ENCODE results near the gene LMNA. TPM values are rescaled to one million over a fixed set of nuclear protein-coding genes. Genes with fewer than 3 reads are reported as not detected.
"Not testable (repeated sequence)": the region's sequence is repeated elsewhere in the genome, so short reads cannot be mapped to it uniquely, and the experiment has no call there.

LMNA gene
- total and polyA plus RNA-seq, 10 of the 15 experiments (the other 5 are each of a cell fraction or from before 2014, with no cell fraction given) = 0.42 to 334 (median 81.1) TPM

- H3K4me1 ChIP-seq (ENCODE audit: control insufficient read depth, insufficient read depth, low read length); H3K27me3 ChIP-seq (replicated peaks in 1 of 2; ENCODE audit: control insufficient read depth in 2 of 2, insufficient read depth in 2 of 2, low read length in 1 of 2); H4K20me1 ChIP-seq (ENCODE audit: control insufficient read depth, insufficient read depth); DNase-seq (ENCODE audit: low read depth, low spot score); SMC1A ChIA-PET (ENCODE audit: uncharacterized antibody, unreplicated experiment); in situ Hi-C loops (cut with MboI); FAIRE-seq; RAD21 ChIA-PET (ENCODE audit: unreplicated experiment); H3K9me3 ChIP-seq (replicated peaks; ENCODE audit: control insufficient read depth, insufficient read depth, low read length); H3K36me3 ChIP-seq (ENCODE audit: control insufficient read depth in 2 of 2, insufficient read depth in 2 of 2, low read length in 1 of 2); H3K27ac ChIP-seq (ENCODE audit: control insufficient read depth, insufficient read depth); H3K9ac ChIP-seq (ENCODE audit: control insufficient read depth, insufficient read depth, low read length); H3K4me2 ChIP-seq (ENCODE audit: control insufficient read depth, insufficient read depth); intact Hi-C loops (cut with micrococcal nuclease; ENCODE audit: unreplicated experiment); H3K4me3 ChIP-seq; BruUV-seq (replicated peaks); ATAC-seq; POLR2A ChIA-PET; CTCF ChIA-PET; H2AFZ ChIP-seq (ENCODE audit: control insufficient read depth, low read depth, low read length); H3K79me2 ChIP-seq (ENCODE audit: control insufficient read depth, insufficient read depth, low read length): not testable (repeated sequence)
- 58% methylated on average over 2 of the region's 2 CpGs for WGBS (ENCODE audit: insufficient coverage, insufficient replicate concordance, low lambda C conversion rate, missing lambda C conversion rate)
Observed at GRCh38 chr1:156186347-156187177, 72.1 kb downstream of the LMNA start.

Other genes starting within 250 kb of the LMNA start
Only the 7 nearest of the 20 such genes appear.
- gene SSR2, start 93.8 kb upstream of the LMNA start, total RNA-seq (2014; rRNA removed) = 304 and 309 TPM in 2 replicates
- 253 and 257 TPM in 2 replicates for gene SSR2, start 93.8 kb upstream of the LMNA start, total RNA-seq (2014; rRNA removed; fragmentation: Illumina TruSeq; extraction: Trizol)
- gene SSR2, start 93.8 kb upstream of the LMNA start, total RNA-seq (2021) = 207 and 208 TPM in 2 replicates
- gene SSR2, start 93.8 kb upstream of the LMNA start, polyA plus RNA-seq (2011; rRNA removed) = 434 and 553 TPM in 2 replicates
- 443 and 504 TPM in 2 replicates for gene SSR2, start 93.8 kb upstream of the LMNA start, polyA plus RNA-seq (2014; fragmentation: Illumina TruSeq; extraction: Trizol)
- gene SSR2, start 93.8 kb upstream of the LMNA start, polyA plus RNA-seq (2014; fragmentation: Nextera tagmentation; extraction: Ambion mirVana) = 100 to 1,000 TPM; 395 to 407 TPM
- 300 and 320 TPM in 2 replicates for gene SSR2, start 93.8 kb upstream of the LMNA start, polyA plus RNA-seq (2014; rRNA removed)
- gene SSR2, start 93.8 kb upstream of the LMNA start, polyA plus RNA-seq (2016; fragmentation: Nextera tagmentation; extraction: Ambion mirVana) = 100 to 1,000 TPM; 226 to 238 TPM
- 18.7 and 19.6 TPM in 2 replicates for gene UBQLN4, start 60.9 kb upstream of the LMNA start, total RNA-seq (2014; rRNA removed)
- gene UBQLN4, start 60.9 kb upstream of the LMNA start, total RNA-seq (2014; rRNA removed; fragmentation: Illumina TruSeq; extraction: Trizol) = 14.9 and 15.9 TPM in 2 replicates
- gene UBQLN4, start 60.9 kb upstream of the LMNA start, total RNA-seq (2021) = 31.9 and 37.3 TPM in 2 replicates
- 32.5 and 44.6 TPM in 2 replicates for gene UBQLN4, start 60.9 kb upstream of the LMNA start, polyA plus RNA-seq (2011; rRNA removed)
- gene UBQLN4, start 60.9 kb upstream of the LMNA start, polyA plus RNA-seq (2014; fragmentation: Illumina TruSeq; extraction: Trizol) = 24.9 and 27.3 TPM in 2 replicates
- 10 to 100 TPM; 10.0 to 17.3 TPM for gene UBQLN4, start 60.9 kb upstream of the LMNA start, polyA plus RNA-seq (2014; fragmentation: Nextera tagmentation; extraction: Ambion mirVana)
- 31.2 and 32.8 TPM in 2 replicates for gene UBQLN4, start 60.9 kb upstream of the LMNA start, polyA plus RNA-seq (2014; rRNA removed)
- 10 to 100 TPM; 18.9 to 20.6 TPM for gene UBQLN4, start 60.9 kb upstream of the LMNA start, polyA plus RNA-seq (2016; fragmentation: Nextera tagmentation; extraction: Ambion mirVana)
- 76.3 and 90.3 TPM in 2 replicates for gene LAMTOR2, start 59.9 kb upstream of the LMNA start, total RNA-seq (2014; rRNA removed)
- 77.3 and 80.2 TPM in 2 replicates for gene LAMTOR2, start 59.9 kb upstream of the LMNA start, total RNA-seq (2014; rRNA removed; fragmentation: Illumina TruSeq; extraction: Trizol)
- gene LAMTOR2, start 59.9 kb upstream of the LMNA start, total RNA-seq (2021) = 73.5 and 73.9 TPM in 2 replicates
- 37.4 and 72.0 TPM in 2 replicates for gene LAMTOR2, start 59.9 kb upstream of the LMNA start, polyA plus RNA-seq (2011; rRNA removed)
- 34.9 and 71.9 TPM in 2 replicates for gene LAMTOR2, start 59.9 kb upstream of the LMNA start, polyA plus RNA-seq (2014; fragmentation: Illumina TruSeq; extraction: Trizol)
- 100 to 1,000 TPM; 225 to 264 TPM for gene LAMTOR2, start 59.9 kb upstream of the LMNA start, polyA plus RNA-seq (2014; fragmentation: Nextera tagmentation; extraction: Ambion mirVana)
- 104 and 123 TPM in 2 replicates for gene LAMTOR2, start 59.9 kb upstream of the LMNA start, polyA plus RNA-seq (2014; rRNA removed)
- gene LAMTOR2, start 59.9 kb upstream of the LMNA start, polyA plus RNA-seq (2016; fragmentation: Nextera tagmentation; extraction: Ambion mirVana) = 100 to 1,000 TPM; 139 to 160 TPM
- gene RAB25, start 53.6 kb upstream of the LMNA start, total RNA-seq (2014; rRNA removed) = not detected in 2 replicates
- gene RAB25, start 53.6 kb upstream of the LMNA start, total RNA-seq (2014; rRNA removed; fragmentation: Illumina TruSeq; extraction: Trizol) = not detected in 2 replicates
- 0.29 and 0.36 TPM in 2 replicates for gene RAB25, start 53.6 kb upstream of the LMNA start, total RNA-seq (2021)
- gene RAB25, start 53.6 kb upstream of the LMNA start, polyA plus RNA-seq (2011; rRNA removed) = 0.22 and 0.45 TPM in 2 replicates
- gene RAB25, start 53.6 kb upstream of the LMNA start, polyA plus RNA-seq (2014; fragmentation: Illumina TruSeq; extraction: Trizol) = 0.16 TPM in 1 of 2 replicates, not detected in the other
- not detected for gene RAB25, start 53.6 kb upstream of the LMNA start, polyA plus RNA-seq (2014; fragmentation: Nextera tagmentation; extraction: Ambion mirVana)
- gene RAB25, start 53.6 kb upstream of the LMNA start, polyA plus RNA-seq (2014; rRNA removed) = 0.44 TPM in 1 of 2 replicates, not detected in the other
- gene RAB25, start 53.6 kb upstream of the LMNA start, polyA plus RNA-seq (2016; fragmentation: Nextera tagmentation; extraction: Ambion mirVana) = not detected
- gene MEX3A, start 32.2 kb upstream of the LMNA start, total RNA-seq (2014; rRNA removed) = 1.6 and 2.1 TPM in 2 replicates
- gene MEX3A, start 32.2 kb upstream of the LMNA start, total RNA-seq (2014; rRNA removed; fragmentation: Illumina TruSeq; extraction: Trizol) = 1.6 and 1.8 TPM in 2 replicates
- gene MEX3A, start 32.2 kb upstream of the LMNA start, total RNA-seq (2021) = 5.1 and 5.9 TPM in 2 replicates
- gene MEX3A, start 32.2 kb upstream of the LMNA start, polyA plus RNA-seq (2011; rRNA removed) = 2.3 and 2.8 TPM in 2 replicates
- 3.2 and 4.0 TPM in 2 replicates for gene MEX3A, start 32.2 kb upstream of the LMNA start, polyA plus RNA-seq (2014; fragmentation: Illumina TruSeq; extraction: Trizol)
- gene MEX3A, start 32.2 kb upstream of the LMNA start, polyA plus RNA-seq (2014; fragmentation: Nextera tagmentation; extraction: Ambion mirVana) = under 1 TPM; 0.11 to 0.27 TPM
- gene MEX3A, start 32.2 kb upstream of the LMNA start, polyA plus RNA-seq (2014; rRNA removed) = 3.2 and 3.3 TPM in 2 replicates
- gene MEX3A, start 32.2 kb upstream of the LMNA start, polyA plus RNA-seq (2016; fragmentation: Nextera tagmentation; extraction: Ambion mirVana) = under 1 TPM; 0.48 to 0.49 TPM
- 24.4 and 36.5 TPM in 2 replicates for gene SEMA4A, start 38.9 kb downstream of the LMNA start, total RNA-seq (2014; rRNA removed)
- gene SEMA4A, start 38.9 kb downstream of the LMNA start, total RNA-seq (2014; rRNA removed; fragmentation: Illumina TruSeq; extraction: Trizol) = 16.5 and 17.2 TPM in 2 replicates
- gene SEMA4A, start 38.9 kb downstream of the LMNA start, total RNA-seq (2021) = 46.3 and 52.1 TPM in 2 replicates
- gene SEMA4A, start 38.9 kb downstream of the LMNA start, polyA plus RNA-seq (2011; rRNA removed) = 10.5 and 20.9 TPM in 2 replicates
- gene SEMA4A, start 38.9 kb downstream of the LMNA start, polyA plus RNA-seq (2014; fragmentation: Illumina TruSeq; extraction: Trizol) = 25.7 and 31.2 TPM in 2 replicates
- 1 to 10 TPM; 2.6 to 3.4 TPM for gene SEMA4A, start 38.9 kb downstream of the LMNA start, polyA plus RNA-seq (2014; fragmentation: Nextera tagmentation; extraction: Ambion mirVana)
- gene SEMA4A, start 38.9 kb downstream of the LMNA start, polyA plus RNA-seq (2014; rRNA removed) = 34.4 and 38.4 TPM in 2 replicates
- gene SEMA4A, start 38.9 kb downstream of the LMNA start, polyA plus RNA-seq (2016; fragmentation: Nextera tagmentation; extraction: Ambion mirVana) = 10 to 100 TPM; 60.3 to 64.2 TPM
- 22.4 and 25.6 TPM in 2 replicates for gene SLC25A44, start 79.4 kb downstream of the LMNA start, total RNA-seq (2014; rRNA removed)
- gene SLC25A44, start 79.4 kb downstream of the LMNA start, total RNA-seq (2014; rRNA removed; fragmentation: Illumina TruSeq; extraction: Trizol) = 21.1 TPM in 2 replicates
- gene SLC25A44, start 79.4 kb downstream of the LMNA start, total RNA-seq (2021) = 28.7 and 37.7 TPM in 2 replicates
- gene SLC25A44, start 79.4 kb downstream of the LMNA start, polyA plus RNA-seq (2011; rRNA removed) = 22.2 and 36.3 TPM in 2 replicates
- gene SLC25A44, start 79.4 kb downstream of the LMNA start, polyA plus RNA-seq (2014; fragmentation: Illumina TruSeq; extraction: Trizol) = 36.5 and 43.3 TPM in 2 replicates
- 1 to 10 TPM; 7.1 to 9.2 TPM for gene SLC25A44, start 79.4 kb downstream of the LMNA start, polyA plus RNA-seq (2014; fragmentation: Nextera tagmentation; extraction: Ambion mirVana)
- 28.3 and 29.9 TPM in 2 replicates for gene SLC25A44, start 79.4 kb downstream of the LMNA start, polyA plus RNA-seq (2014; rRNA removed)
- 10 to 100 TPM; 32.5 to 35.8 TPM for gene SLC25A44, start 79.4 kb downstream of the LMNA start, polyA plus RNA-seq (2016; fragmentation: Nextera tagmentation; extraction: Ambion mirVana)

Data from GM12878 (cell line).